MM.1S (cell line): Measurements from ENCODE around the gene LARP1.

Source experiments
- EZH2 ChIP-seq: fragments of 300-600 bp; sonication (generic); optimal IDR thresholded peaks from 2 replicates; pipeline ENCODE3; 2017; ENCODE audit warnings: low read depth, mild to moderate bottlenecking, antibody characterized with exemption, low read length, mixed read lengths
- EZH2phosphoT487 ChIP-seq: fragments of 300-600 bp; sonication (generic); IDR thresholded peaks from 2 replicates; pipeline ENCODE4 v1.6.1; 2018; ENCODE audit warnings: antibody characterized with exemption, low read length
- TF ChIP-seq, protein P1 (sequence below): fragments of 300-600 bp; sonication (generic); IDR thresholded peaks from 2 replicates; pipeline ENCODE4 v1.5.1; 2016; ENCODE audit warnings: antibody characterized with exemption, low read length, mixed read lengths

DNA sequence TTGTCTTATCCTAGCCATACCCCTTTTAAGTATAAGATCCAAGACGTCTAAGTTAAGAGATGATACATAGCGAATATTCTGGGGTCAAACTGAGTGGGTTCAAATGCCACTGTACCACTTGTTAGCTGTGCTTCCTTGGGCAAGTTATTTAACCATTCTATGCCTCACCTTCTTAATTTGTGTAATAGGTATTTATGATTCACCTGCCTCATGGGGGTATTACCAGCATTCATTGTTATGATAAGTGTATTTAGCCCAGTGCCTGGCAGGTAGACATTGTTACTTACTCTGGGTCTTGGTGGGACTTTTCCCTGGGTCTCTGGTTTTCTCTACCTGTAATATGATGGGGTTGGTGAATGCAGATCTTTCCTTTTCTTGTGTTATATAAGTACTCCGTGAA lies 3.8 kb downstream of the LARP1 start:
- no peak for TF ChIP-seq EZH2phosphoT487
- TF ChIP-seq EZH2 = no peak
- TF ChIP-seq, protein P1, sequence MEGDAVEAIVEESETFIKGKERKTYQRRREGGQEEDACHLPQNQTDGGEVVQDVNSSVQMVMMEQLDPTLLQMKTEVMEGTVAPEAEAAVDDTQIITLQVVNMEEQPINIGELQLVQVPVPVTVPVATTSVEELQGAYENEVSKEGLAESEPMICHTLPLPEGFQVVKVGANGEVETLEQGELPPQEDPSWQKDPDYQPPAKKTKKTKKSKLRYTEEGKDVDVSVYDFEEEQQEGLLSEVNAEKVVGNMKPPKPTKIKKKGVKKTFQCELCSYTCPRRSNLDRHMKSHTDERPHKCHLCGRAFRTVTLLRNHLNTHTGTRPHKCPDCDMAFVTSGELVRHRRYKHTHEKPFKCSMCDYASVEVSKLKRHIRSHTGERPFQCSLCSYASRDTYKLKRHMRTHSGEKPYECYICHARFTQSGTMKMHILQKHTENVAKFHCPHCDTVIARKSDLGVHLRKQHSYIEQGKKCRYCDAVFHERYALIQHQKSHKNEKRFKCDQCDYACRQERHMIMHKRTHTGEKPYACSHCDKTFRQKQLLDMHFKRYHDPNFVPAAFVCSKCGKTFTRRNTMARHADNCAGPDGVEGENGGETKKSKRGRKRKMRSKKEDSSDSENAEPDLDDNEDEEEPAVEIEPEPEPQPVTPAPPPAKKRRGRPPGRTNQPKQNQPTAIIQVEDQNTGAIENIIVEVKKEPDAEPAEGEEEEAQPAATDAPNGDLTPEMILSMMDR = no peak
